Nephron progenitor cell (in vitro differentiated cells): Measurements from ENCODE around the gene KLK13.

Experiments
- DNase-seq: peaks from one replicate; pipeline ENCODE4 v3.0.0; 2021
- H3K27ac Mint-ChIP-seq: 2 replicates; pipeline ENCODE4 v1.8.0; 2021; ENCODE audit warnings: mild to moderate bottlenecking, moderate library complexity, mixed read lengths
- H3K27me3 Mint-ChIP-seq: 2 replicates; pipeline ENCODE4 v1.8.0; 2021; ENCODE audit warnings: mild to moderate bottlenecking, low read depth, mixed read lengths; ENCODE audit not compliant: poor library complexity
- H3K36me3 Mint-ChIP-seq: 2 replicates; pipeline ENCODE4 v1.8.0; 2021; ENCODE audit warnings: low read depth, mixed read lengths
- H3K4me1 Mint-ChIP-seq: 2 replicates; pipeline ENCODE4 v1.8.0; 2021; ENCODE audit warnings: mixed read lengths
- H3K4me3 Mint-ChIP-seq: 2 replicates; pipeline ENCODE4 v1.8.0; 2021; ENCODE audit warnings: mild to moderate bottlenecking, moderate library complexity, mixed read lengths
- H3K9me3 Mint-ChIP-seq: 2 replicates; pipeline ENCODE4 v1.8.0; 2021; ENCODE audit warnings: mild to moderate bottlenecking, moderate library complexity, mixed read lengths
- CTCF ChIP-seq: fragments of 200-600 bp; sonication (generic); IDR thresholded peaks from 2 replicates; pipeline ENCODE4 v1.5.0; 2021; ENCODE audit warnings: antibody characterized with exemption

The KLK13 gene

DNA sequence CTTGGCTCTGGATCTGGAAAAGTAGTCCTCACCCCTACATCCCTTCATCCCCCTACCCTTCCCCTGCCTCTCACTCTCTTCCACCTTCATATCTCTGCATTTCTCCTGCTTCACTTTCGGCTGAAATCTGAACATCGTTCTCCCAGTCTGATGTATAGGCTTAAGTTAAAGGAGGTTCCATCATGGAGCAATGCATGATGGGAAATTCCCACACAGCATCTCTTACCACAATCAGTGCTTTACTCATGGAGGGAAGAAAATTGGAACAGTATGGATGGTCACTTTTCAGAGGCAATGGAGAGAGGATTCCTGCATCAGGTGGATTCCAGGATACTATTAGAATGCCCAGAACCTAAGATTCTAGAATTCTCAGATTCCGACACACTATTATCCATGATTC, 57.4 kb downstream of the KLK13 start:
- Mint-ChIP-seq H3K27ac (no peak overlapping the region), H3K36me3 (no peaks in the 10 kb centered on the region), H3K27me3 (peaks cover 75% of the 10 kb centered on the region)

GRCh38 chr19:51006406-51006805, 58.5 kb downstream of the KLK13 start:
- H3K4me3 Mint-ChIP-seq, result no peak overlapping the region
- no peak for TF ChIP-seq CTCF

More for the DNA sequence above, 57.4 kb downstream of the KLK13 start:
- DNase-seq, result no peak
- Mint-ChIP-seq H3K4me3 (no peak overlapping the region), H3K9me3 (no peaks in the 10 kb centered on the region), H3K4me1 (peaks cover 25% of the 10 kb centered on the region)
- no peak for TF ChIP-seq CTCF

More at GRCh38 chr19:51006406-51006805, 58.5 kb downstream of the KLK13 start:
- DNase-seq, result no peak
- no peak overlapping the region for H3K27ac Mint-ChIP-seq
- peaks cover 73% of the 10 kb centered on the region for H3K27me3 Mint-ChIP-seq
- H3K4me1 Mint-ChIP-seq, result peaks cover 35% of the 10 kb centered on the region
- H3K9me3 Mint-ChIP-seq, result no peaks in the 10 kb centered on the region
- no peaks in the 10 kb centered on the region for H3K36me3 Mint-ChIP-seq
